Neutrophil (primary cell): ENCODE results near the gene DHX8.
"Not testable (repeated sequence)": the region's sequence is repeated elsewhere in the genome, so short reads cannot be mapped to it uniquely, and the experiment has no call there.

Source experiments
- H3K27ac ChIP-seq: fragments of 200-600 bp; sonication (generic); 2 replicates; pipeline ENCODE4 v1.5.1; 2016; ENCODE audit warnings: mild to moderate bottlenecking, moderate library complexity
- H3K27me3 ChIP-seq: fragments of 200-600 bp; sonication (generic); 2 replicates; pipeline ENCODE4 v1.6.0; 2016; ENCODE audit warnings: mild to moderate bottlenecking
- H3K36me3 ChIP-seq: fragments of 200-600 bp; sonication (generic); 2 replicates; pipeline ENCODE4 v1.5.1; 2017
- H3K4me1 ChIP-seq, 2 experiments: fragments of 200-600 bp in 1 of 2; sonication (generic) in 1 of 2; 1 replicate in 1 of 2; 2 replicates in 1 of 2; pipeline versions ENCODE4 v1.5.1 to v1.6.1; 2013 to 2016; ENCODE audit warnings: low read depth in 1 of 2, low read length in 1 of 2, mild to moderate bottlenecking in 1 of 2, moderate library complexity in 1 of 2; ENCODE audit not compliant: control insufficient read depth in 1 of 2, insufficient read depth in 1 of 2
- H3K4me3 ChIP-seq, 2 experiments: fragments of 200-600 bp in 1 of 2; sonication (generic) in 1 of 2; 1 replicate in 1 of 2; 2 replicates in 1 of 2; pipeline ENCODE4 v1.5.1; 2013 to 2016; ENCODE audit warnings: low read depth in 1 of 2, low read length in 1 of 2, mild to moderate bottlenecking in 1 of 2, moderate library complexity in 1 of 2
- H3K9me3 ChIP-seq: fragments of 200-600 bp; sonication (generic); 2 replicates; pipeline ENCODE4 v1.5.1; 2016
- TF ChIP-seq, protein P1 (sequence below): fragments of 200-600 bp; sonication (generic); IDR thresholded peaks from 2 replicates; pipeline ENCODE4 v1.5.1; 2016; ENCODE audit warnings: antibody characterized with exemption

Gene DHX8

DNA sequence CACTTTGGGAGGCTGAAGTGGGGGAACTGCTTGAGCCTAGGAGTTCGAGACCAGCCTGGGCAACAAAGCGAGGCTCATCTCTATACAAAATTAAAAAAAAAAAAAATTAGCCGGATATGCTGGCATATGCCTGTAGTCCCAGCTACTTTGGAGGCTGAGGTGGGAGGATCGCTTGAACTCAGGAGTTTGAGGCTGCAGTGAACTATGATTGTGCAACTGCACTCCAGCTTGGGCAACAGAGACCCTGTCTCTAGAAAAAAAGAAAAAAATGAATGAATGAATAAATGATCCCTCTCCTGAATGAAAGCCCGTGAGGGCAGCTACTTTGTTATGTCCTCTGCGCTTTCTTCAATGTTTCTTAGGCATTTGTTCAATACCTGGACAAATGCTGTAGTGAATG lies 27.7 kb upstream of the DHX8 start:
- H3K27ac ChIP-seq: no peak overlapping the region
- H3K9me3 ChIP-seq: no peaks in the 10 kb centered on the region
- no peak overlapping the region for H3K4me3 ChIP-seq
- H3K36me3 ChIP-seq: no peaks in the 10 kb centered on the region
- TF ChIP-seq, protein P1, sequence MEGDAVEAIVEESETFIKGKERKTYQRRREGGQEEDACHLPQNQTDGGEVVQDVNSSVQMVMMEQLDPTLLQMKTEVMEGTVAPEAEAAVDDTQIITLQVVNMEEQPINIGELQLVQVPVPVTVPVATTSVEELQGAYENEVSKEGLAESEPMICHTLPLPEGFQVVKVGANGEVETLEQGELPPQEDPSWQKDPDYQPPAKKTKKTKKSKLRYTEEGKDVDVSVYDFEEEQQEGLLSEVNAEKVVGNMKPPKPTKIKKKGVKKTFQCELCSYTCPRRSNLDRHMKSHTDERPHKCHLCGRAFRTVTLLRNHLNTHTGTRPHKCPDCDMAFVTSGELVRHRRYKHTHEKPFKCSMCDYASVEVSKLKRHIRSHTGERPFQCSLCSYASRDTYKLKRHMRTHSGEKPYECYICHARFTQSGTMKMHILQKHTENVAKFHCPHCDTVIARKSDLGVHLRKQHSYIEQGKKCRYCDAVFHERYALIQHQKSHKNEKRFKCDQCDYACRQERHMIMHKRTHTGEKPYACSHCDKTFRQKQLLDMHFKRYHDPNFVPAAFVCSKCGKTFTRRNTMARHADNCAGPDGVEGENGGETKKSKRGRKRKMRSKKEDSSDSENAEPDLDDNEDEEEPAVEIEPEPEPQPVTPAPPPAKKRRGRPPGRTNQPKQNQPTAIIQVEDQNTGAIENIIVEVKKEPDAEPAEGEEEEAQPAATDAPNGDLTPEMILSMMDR: no peak
- H3K4me1 ChIP-seq: no peaks in the 10 kb centered on the region
- H3K27me3 ChIP-seq: peaks cover 53% of the 10 kb centered on the region

DNA sequence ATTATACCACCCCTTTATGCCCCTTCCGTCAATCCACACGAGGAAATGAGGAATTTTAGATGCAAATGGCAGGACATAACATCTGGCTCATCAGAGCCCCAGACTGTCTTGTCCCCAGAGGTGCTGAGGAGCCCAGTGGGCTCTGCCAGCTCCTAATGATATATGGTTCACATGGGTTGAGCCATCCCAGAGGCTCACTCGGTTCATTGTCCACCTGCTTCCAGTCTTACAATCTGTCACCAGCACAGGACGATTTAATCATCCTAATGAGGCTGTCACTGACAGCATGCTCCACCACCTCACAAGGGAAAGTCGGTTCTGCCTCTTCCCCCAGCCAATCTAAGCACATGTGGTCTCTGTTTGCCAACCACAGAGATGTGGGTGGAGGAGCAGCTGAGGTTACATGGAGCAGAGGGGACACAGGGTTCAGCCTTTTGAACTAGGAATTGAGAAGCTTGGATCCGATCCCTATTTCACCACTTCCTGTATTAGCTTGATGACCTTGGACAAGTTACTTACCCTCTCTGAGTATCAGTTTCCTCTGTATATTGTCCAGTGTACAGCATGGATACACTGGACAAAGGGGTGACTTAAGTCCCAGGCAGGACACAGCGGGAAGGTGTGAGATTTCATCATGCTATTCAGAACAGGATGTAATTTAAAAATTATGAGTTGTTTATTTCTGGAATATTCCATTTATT lies 27.0 kb upstream of the DHX8 start:
- H3K27me3 ChIP-seq: peaks cover 58% of the 10 kb centered on the region
- no peaks in the 10 kb centered on the region for H3K36me3 ChIP-seq
- no peaks in the 10 kb centered on the region for H3K4me1 ChIP-seq
- no peaks in the 10 kb centered on the region for H3K9me3 ChIP-seq
- no peak overlapping the region for H3K27ac ChIP-seq
- no peak overlapping the region for H3K4me3 ChIP-seq
- TF ChIP-seq, protein P1: no peak

DNA sequence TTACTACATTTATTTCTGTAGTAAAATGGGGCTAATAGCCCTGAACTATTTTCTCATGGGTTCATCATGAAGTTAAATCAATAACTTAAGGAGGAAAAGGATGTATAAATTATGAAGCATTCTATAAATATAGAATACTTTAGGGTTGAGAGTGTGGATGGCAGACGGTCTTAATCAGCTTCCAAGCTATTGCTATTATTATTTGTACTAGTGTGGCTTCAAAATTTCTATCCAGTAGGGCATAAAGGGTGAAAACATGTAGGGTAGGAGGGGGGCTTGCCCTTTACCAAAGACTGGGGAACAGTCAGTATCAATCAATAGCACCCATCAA lies 26.4 kb upstream of the DHX8 start:
- Histone ChIP-seq H3K9me3 (no peaks in the 10 kb centered on the region), H3K4me1 (no peaks in the 10 kb centered on the region)

DNA sequence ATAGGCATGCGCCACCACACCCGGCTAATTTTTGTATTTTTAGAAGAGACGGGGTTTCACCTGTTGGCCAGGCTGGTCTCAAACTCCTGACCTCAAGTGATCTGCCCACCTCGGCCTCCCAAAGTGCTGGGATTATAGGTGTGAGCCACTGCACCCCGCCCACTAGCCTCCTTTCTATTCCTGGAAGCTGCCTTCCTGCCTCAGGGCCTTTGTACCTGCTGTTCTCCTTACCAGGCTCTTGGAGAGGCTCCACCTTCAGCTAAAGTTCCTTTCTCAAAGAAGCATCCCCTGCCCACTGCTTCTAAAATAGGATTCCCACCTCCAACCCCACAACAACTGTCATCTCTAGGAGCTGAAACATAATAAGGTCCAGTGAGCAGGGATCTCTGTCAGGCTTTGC lies 23.9 kb upstream of the DHX8 start:
- H3K9me3 ChIP-seq, H3K27ac ChIP-seq, H3K36me3 ChIP-seq, H3K4me3 ChIP-seq, H3K4me1 ChIP-seq: not testable (repeated sequence)
- H3K27me3 ChIP-seq: peaks cover 68% of the 10 kb centered on the region

More for the DNA sequence above, 26.4 kb upstream of the DHX8 start:
- Histone ChIP-seq H3K27ac (no peak overlapping the region), H3K36me3 (no peaks in the 10 kb centered on the region), H3K4me3 (no peak overlapping the region), H3K27me3 (peaks cover 58% of the 10 kb centered on the region)
- TF ChIP-seq, protein P1: no peak

DNA sequence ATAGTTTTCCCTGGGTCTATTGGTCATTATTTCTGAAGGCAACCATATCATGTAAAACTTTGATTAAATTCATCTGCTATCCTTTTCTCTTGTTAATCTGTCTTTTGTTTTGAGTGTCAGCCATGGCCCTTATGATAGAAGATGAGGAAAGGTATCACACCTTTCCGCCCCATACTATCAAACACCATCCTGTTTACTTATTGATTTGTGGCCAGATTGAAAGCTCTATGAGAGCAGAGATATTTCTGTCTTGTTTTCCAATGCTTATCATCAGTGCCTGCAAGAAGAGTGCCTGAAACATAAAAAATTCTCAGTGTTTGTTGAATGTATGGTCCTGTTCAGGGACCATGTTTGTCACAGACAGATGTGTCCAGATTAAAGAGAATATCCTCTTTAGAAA lies 22.6 kb upstream of the DHX8 start:
- H3K4me1 ChIP-seq: no peaks in the 10 kb centered on the region

DNA sequence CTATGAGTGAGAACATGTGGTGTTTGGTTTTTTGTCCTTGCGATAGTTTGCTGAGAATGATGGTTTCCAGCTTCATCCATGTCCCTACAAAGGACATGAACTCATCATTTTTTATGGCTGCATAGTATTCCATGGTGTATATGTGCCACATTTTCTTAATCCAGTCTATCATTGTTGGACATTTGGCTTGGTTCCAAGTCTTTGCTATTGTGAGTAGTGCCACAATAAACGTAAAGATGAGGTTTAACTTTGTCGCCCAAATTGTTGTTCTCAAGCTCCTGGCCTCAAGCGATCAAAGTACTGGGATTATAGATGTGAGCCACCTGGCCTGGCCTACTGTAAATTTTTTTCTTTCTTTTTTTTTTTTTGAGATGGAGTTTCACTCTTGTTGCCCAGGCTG lies 21.2 kb upstream of the DHX8 start:
- not testable (repeated sequence) for H3K36me3 ChIP-seq, H3K4me3 ChIP-seq, H3K27ac ChIP-seq, H3K9me3 ChIP-seq, H3K4me1 ChIP-seq
- peaks cover 61% of the 10 kb centered on the region for H3K27me3 ChIP-seq

More for the DNA sequence above, 22.6 kb upstream of the DHX8 start:
- no peaks in the 10 kb centered on the region for H3K36me3 ChIP-seq
- H3K4me3 ChIP-seq: no peak overlapping the region
- H3K27me3 ChIP-seq: peaks cover 66% of the 10 kb centered on the region
- TF ChIP-seq, protein P1: no peak
- no peaks in the 10 kb centered on the region for H3K9me3 ChIP-seq
- no peak overlapping the region for H3K27ac ChIP-seq

DNA sequence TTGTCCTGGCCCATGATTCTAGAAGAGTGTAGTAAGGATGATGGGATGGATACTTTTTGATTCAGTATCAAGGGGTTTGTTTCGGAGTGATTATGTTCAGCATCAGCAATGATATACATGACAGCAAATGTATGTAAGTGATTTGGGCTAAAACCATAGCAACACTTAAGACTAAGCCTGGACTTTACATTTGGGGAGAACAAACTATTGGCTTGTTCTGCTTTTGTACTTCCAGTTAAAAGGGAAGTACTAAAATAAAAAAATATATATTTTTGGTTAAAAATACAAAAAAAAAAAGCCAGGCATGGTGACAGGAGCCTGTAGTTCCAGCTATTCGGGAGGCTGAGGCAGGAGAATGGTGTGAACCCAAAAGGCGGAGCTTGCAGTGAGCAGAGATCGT lies 20.5 kb upstream of the DHX8 start:
- H3K9me3 ChIP-seq: no peaks in the 10 kb centered on the region
- TF ChIP-seq, protein P1: no peak
- H3K36me3 ChIP-seq: no peaks in the 10 kb centered on the region
- H3K4me3 ChIP-seq: no peak overlapping the region
- no peak overlapping the region for H3K27ac ChIP-seq
- peaks cover 55% of the 10 kb centered on the region for H3K27me3 ChIP-seq
- no peaks in the 10 kb centered on the region for H3K4me1 ChIP-seq
